SH-SY5Y (cell line): ENCODE data around the gene DUSP5.

Experiments
- GATA2 ChIP-seq: IDR thresholded peaks from 2 replicates; pipeline ENCODE4 v1.6.1; 2011; ENCODE audit warnings: mild to moderate bottlenecking, low read depth, low read length
- GATA3 ChIP-seq: IDR thresholded peaks from 2 replicates; pipeline ENCODE4 v1.6.1; 2011; ENCODE audit warnings: low read depth, mild to moderate bottlenecking, low read length, moderate library complexity

DNA sequence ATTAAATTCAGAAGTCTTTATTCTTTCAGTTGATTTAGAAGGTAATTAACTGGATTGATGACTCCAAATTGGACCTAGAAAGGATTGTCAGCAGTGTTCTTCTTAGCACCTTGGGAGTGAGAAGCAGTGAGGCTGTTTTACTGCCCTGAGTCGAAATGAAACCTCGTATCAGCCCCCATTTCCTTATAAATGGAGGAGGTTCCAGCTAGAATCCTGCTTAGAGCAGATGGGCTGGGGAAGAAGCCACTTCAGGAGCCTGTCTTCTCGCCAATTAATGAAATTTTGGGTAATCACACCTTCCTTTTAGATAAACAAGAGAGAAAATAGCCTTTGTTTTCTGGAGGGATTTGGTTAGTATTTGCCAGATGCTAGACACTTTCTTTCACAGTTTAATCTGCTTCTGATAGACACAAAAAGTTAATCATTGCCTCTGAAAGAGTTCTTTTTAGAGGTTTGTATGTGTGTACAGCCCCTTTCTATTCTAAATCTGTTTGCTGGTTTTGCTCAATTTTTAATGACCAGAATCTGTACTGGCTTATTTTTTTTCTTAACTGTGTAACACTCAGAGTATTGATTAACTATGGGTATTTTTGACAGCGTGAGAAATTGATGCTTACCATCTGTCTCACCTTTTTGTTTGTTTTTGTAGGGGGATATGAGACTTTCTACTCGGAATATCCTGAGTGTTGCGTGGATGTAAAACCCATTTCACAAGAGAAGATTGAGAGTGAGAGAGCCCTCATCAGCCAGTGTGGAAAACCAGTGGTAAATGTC lies 4.6 kb downstream of the DUSP5 start:
- TF ChIP-seq GATA2, result no peak
- TF ChIP-seq GATA3, result no peak
